Dermis microvascular lymphatic vessel endothelial cell (primary cell): ENCODE data around the gene PER3. TPM values are rescaled to one million over a fixed set of nuclear protein-coding genes. Genes with fewer than 3 reads are reported as not detected.

Experiments
- DNase-seq, 2 donors: peaks; one replicate each; pipeline versions ENCODE4 v3.0.0 to v3.0.0-alpha.2; 2010; ENCODE audit warnings: low read depth in 2 of 2
- total RNA-seq: library from RNA; depleted of rRNA; stranded (reverse); fragments of >200 nt; gene quantifications from 2 replicates; pipeline ENCODE4 v1.2.1, GENCODE V29; 2014

PER3 gene
- total RNA-seq: 0.90 and 2.1 TPM in 2 replicates

GRCh38 chr1:7783826-7784491, at the start of gene PER3:
Gene PER3, plus strand, starts transcription at chr1:7784291. Its CDS starts 587 bp downstream, at chr1:7784878.
- peak; percentile 90 to 98 for DNase-seq

- no peak for DNase-seq
Measured at GRCh38 chr1:7738044-7738443, 46.0 kb upstream of the PER3 start.

GRCh38 chr1:7743346-7743745, 40.7 kb upstream of the PER3 start:
- DNase-seq: no peak

GRCh38 chr1:7744882-7745281, 39.2 kb upstream of the PER3 start:
- DNase-seq: peak in 1 of 2 donors; percentile 51

DNA sequence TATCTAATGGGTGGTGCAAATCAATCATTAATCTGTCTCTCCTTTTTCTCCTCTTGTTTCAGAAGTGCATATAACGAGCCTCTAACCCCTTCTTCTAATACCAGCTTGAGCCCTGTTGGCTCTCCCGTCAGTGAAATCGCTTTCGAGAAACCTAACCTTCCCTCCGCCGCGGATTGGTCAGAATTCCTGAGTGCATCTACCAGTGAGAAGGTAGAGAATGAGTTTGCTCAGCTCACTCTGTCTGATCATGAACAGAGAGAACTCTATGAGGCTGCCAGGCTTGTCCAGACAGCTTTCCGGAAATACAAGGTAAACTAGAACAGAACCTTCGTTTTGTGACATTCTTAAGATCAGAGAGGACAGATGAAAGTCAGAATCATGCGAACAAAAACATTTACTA, 38.3 kb upstream of the PER3 start:
- no peak for DNase-seq

DNA sequence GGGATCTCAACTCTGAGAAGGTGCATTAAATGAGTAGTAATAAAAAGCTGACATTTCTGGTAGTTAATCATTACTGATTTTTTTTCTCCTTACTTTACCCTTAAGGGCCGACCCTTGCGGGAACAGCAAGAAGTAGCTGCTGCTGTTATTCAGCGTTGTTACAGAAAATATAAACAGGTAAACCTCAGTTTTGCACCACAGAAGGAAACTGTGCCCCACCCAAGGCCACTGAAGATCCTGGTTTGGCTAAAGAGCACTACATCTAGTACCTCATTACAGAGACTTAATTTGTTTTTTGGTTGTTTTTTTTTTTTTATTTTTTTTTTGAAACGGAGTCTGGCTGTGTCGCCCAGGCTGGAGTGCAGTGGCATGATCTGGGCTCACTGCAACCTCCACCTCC, 36.5 kb upstream of the PER3 start:
- DNase-seq: no peak

- DNase-seq: no peak
Measured at GRCh38 chr1:7749126-7749525, 35.0 kb upstream of the PER3 start.

DNA sequence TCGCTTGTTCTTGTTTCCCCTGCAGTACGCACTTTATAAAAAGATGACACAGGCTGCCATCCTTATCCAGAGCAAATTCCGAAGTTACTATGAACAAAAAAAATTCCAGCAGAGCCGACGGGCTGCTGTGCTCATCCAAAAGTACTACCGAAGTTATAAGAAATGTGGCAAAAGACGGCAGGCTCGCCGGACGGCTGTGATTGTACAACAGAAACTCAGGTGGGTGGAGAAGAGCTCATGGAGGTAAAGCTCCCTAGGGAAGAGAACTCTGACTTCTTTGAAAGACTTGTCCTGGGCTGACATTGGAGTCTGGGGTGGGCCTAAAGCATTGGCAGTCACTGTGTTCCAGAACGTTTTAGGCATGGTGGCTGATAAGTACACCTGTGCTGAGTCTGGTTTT, 32.9 kb upstream of the PER3 start:
- no peak for DNase-seq

- DNase-seq: peak; percentile 48 to 70
Measured at GRCh38 chr1:7752512-7753417, 31.3 kb upstream of the PER3 start.

- no peak for DNase-seq
Measured at GRCh38 chr1:7753641-7754040, 30.4 kb upstream of the PER3 start.

DNA sequence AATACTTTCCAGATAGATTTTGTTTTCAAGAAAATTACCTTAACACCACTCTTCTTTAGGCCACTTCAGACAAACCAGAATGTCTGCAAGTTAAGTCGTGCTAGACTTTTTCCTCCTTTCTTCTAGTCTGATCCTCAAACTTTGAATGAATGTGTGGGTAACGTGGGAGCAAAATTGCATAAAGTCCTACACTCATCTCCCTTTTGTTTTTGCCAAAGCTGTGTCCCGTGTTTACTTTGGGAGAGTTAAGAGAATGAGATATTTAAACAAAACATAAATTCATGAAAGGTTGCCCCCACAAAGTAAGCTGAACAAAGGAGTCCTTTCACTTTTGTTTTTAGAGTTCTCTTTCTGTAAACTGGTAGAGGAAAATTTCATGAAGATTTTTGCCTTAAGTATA, 29.9 kb upstream of the PER3 start:
- no peak for DNase-seq

GRCh38 chr1:7755448-7755847, 28.6 kb upstream of the PER3 start:
- DNase-seq: peak in 1 of 2 donors; percentile 30

DNA sequence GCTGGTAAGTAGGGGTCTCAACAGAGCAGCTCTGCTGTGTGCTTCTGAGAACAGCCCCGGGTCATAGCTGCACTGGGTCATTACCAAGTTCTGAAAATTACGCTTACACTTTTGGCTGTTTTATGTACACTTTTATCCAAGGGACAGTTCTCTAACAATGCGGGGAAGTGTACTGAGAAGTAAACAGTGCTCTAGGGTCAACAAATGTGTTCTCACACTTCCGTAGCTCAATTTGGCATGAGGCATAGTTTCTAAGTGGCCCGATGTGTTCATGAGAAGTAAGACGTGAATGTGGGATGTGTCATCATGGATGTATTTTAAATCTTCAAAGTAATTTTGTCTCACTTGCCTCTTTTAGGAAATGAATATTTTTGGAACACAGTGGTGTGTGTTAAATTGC, 23.8 kb upstream of the PER3 start:
- DNase-seq: peak in 1 of 2 donors; percentile 68

GRCh38 chr1:7761103-7761502, 23.0 kb upstream of the PER3 start:
- no peak for DNase-seq

GRCh38 chr1:7767176-7767575, 16.9 kb upstream of the PER3 start:
- DNase-seq: no peak

- no peak for DNase-seq
Measured at GRCh38 chr1:7768583-7768982, 15.5 kb upstream of the PER3 start.

GRCh38 chr1:7769673-7770412, 14.2 kb upstream of the PER3 start:
- no peak for DNase-seq

DNA sequence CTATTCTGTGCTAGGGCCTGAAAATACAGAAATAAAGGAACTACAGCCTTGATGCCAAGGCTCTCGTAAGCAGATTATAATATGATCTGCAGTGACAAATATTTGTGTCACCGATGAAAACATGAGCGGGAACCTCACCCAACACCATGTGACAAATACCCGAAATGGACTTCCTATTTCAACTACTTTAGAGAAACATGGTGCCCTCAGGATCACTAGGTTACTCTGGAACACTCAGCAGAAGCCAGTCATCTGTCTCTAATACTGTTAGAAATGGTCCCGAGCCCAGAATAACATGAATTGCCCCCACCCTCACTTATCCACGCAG, 13.5 kb upstream of the PER3 start:
- no peak for DNase-seq

- DNase-seq: peak; percentile 58 to 83
Measured at GRCh38 chr1:7770997-7771822, 12.9 kb upstream of the PER3 start, which contains the start of gene VAMP3. Gene VAMP3, plus strand, starts transcription at chr1:7771296. Its CDS starts 88 bp downstream, at chr1:7771384.

DNA sequence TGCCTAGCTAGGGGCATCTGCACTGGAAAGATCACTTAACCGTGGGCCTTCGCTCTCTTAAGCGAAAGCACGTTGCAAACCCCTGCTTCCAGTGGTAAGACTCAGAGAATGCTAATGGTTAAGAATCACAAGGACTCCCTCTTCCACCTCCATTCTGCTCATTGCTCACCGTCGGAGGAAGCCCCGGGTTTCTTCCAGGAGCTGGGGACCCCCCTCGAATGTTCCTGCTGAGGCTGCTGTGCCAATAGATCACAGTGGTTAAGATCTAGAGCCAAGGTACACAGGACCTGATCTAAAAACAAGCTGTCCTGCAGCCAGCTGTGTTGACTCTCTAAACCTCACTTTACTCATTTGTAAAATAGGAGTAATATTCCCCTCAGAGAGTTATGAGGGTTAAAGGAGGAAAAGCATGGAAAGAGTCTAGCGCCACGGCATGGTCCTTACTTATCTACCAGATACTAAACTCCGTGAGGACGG, 12.2 kb upstream of the PER3 start:
- no peak for DNase-seq

DNA sequence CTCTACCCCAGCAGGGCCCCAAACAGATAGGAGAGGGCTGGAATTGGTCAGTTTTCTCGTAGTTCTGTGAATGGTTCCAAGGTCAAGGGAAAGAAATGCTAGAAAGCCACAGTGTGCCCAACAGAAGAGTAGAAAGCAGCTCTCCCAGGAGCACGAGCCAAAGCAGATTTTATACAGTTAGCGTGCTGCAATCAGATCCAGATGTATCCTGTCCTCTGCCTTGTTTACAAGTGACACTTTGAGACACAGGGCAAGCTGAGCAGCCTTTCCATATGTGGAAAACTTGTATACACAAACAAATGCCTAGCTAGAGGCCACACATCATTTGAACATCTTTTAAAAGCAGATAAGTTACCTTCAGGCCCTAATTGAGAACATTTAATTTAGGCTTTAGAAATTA, 6.5 kb upstream of the PER3 start:
- DNase-seq: no peak
